Type B pancreatic cell (in vitro differentiated cells): Measurements from ENCODE around the gene PCDHGB2. TPM values are rescaled to one million over a fixed set of nuclear protein-coding genes. Genes with fewer than 3 reads are reported as not detected.

ENCODE experiments used
- total RNA-seq: library from RNA; stranded (reverse); gene quantifications from 2 replicates; pipeline ENCODE4 v1.2.1, GENCODE V29; 2021; ENCODE audit warnings: low replicate concordance

PCDHGB2 gene
- total RNA-seq, 1 donor from 2014 or later = 0.94 TPM

Other genes starting within 250 kb of the PCDHGB2 start
- 1.3 and 2.7 TPM in 2 replicates for gene PCDHB4, start 238.2 kb upstream of the PCDHGB2 start, total RNA-seq
- gene PCDHB5, start 224.8 kb upstream of the PCDHGB2 start, total RNA-seq = 7.3 and 28.8 TPM in 2 replicates
- gene PCDHB6, start 209.9 kb upstream of the PCDHGB2 start, total RNA-seq = 0.80 and 0.95 TPM in 2 replicates
- 0.29 and 0.63 TPM in 2 replicates for gene PCDHB7, start 187.3 kb upstream of the PCDHGB2 start, total RNA-seq
- gene PCDHB8, start 182.2 kb upstream of the PCDHGB2 start, total RNA-seq = 0.99 and 3.9 TPM in 2 replicates
- 3.1 and 6.9 TPM in 2 replicates for gene PCDHB16, start 177.6 kb upstream of the PCDHGB2 start, total RNA-seq
- 2.2 and 2.8 TPM in 2 replicates for gene PCDHB9, start 172.8 kb upstream of the PCDHGB2 start, total RNA-seq
- 2.1 and 3.2 TPM in 2 replicates for gene PCDHB10, start 167.6 kb upstream of the PCDHGB2 start, total RNA-seq
- gene PCDHB11, start 160.4 kb upstream of the PCDHGB2 start, total RNA-seq = 2.0 and 3.3 TPM in 2 replicates
- 1.4 and 2.3 TPM in 2 replicates for gene PCDHB12, start 151.3 kb upstream of the PCDHGB2 start, total RNA-seq
- 2.3 and 4.7 TPM in 2 replicates for gene PCDHB13, start 146.1 kb upstream of the PCDHGB2 start, total RNA-seq
- 3.1 and 3.7 TPM in 2 replicates for gene PCDHB14, start 136.7 kb upstream of the PCDHGB2 start, total RNA-seq
- gene PCDHB15, start 114.6 kb upstream of the PCDHGB2 start, total RNA-seq = 3.3 and 3.8 TPM in 2 replicates
- gene SLC25A2, start 55.9 kb upstream of the PCDHGB2 start, total RNA-seq = 0.45 and 0.92 TPM in 2 replicates
- 87.0 and 92.0 TPM in 2 replicates for gene TAF7, start 39.2 kb upstream of the PCDHGB2 start, total RNA-seq
- gene PCDHGA1, start 29.5 kb upstream of the PCDHGB2 start, total RNA-seq = 0.31 and 0.74 TPM in 2 replicates
- gene PCDHGA2, start 21.2 kb upstream of the PCDHGB2 start, total RNA-seq = 0.17 and 0.69 TPM in 2 replicates
- 0.27 and 2.3 TPM in 2 replicates for gene PCDHGA3, start 16.2 kb upstream of the PCDHGB2 start, total RNA-seq
- 1.1 and 1.8 TPM in 2 replicates for gene PCDHGB1, start 9.9 kb upstream of the PCDHGB2 start, total RNA-seq
- 0.75 and 1.5 TPM in 2 replicates for gene PCDHGA4, start 5.0 kb upstream of the PCDHGB2 start, total RNA-seq
- 0.39 and 0.88 TPM in 2 replicates for gene PCDHGA5, start 4.2 kb downstream of the PCDHGB2 start, total RNA-seq
- 0.39 and 1.2 TPM in 2 replicates for gene PCDHGB3, start 10.2 kb downstream of the PCDHGB2 start, total RNA-seq
- 0.41 and 0.86 TPM in 2 replicates for gene PCDHGA6, start 13.9 kb downstream of the PCDHGB2 start, total RNA-seq
- 0.31 and 0.40 TPM in 2 replicates for gene PCDHGA7, start 22.7 kb downstream of the PCDHGB2 start, total RNA-seq
- gene PCDHGB4, start 27.7 kb downstream of the PCDHGB2 start, total RNA-seq = 13.0 and 15.6 TPM in 2 replicates
- gene PCDHGA8, start 32.6 kb downstream of the PCDHGB2 start, total RNA-seq = 1.3 and 2.1 TPM in 2 replicates
- gene PCDHGB5, start 38.0 kb downstream of the PCDHGB2 start, total RNA-seq = 2.6 and 8.1 TPM in 2 replicates
- gene PCDHGA9, start 42.8 kb downstream of the PCDHGB2 start, total RNA-seq = 0.97 and 2.2 TPM in 2 replicates
- 4.9 and 39.4 TPM in 2 replicates for gene PCDHGB6, start 48.0 kb downstream of the PCDHGB2 start, total RNA-seq
- 9.8 and 18.5 TPM in 2 replicates for gene PCDHGA10, start 53.0 kb downstream of the PCDHGB2 start, total RNA-seq
- 4.4 and 8.5 TPM in 2 replicates for gene PCDHGB7, start 57.7 kb downstream of the PCDHGB2 start, total RNA-seq
- 2.6 TPM in 2 replicates for gene PCDHGA11, start 61.1 kb downstream of the PCDHGB2 start, total RNA-seq
- 1.2 and 1.7 TPM in 2 replicates for gene PCDHGA12, start 70.5 kb downstream of the PCDHGB2 start, total RNA-seq
- gene PCDHGC3, start 116.0 kb downstream of the PCDHGB2 start, total RNA-seq = 11.0 and 60.3 TPM in 2 replicates
- gene PCDHGC4, start 125.0 kb downstream of the PCDHGB2 start, total RNA-seq = 0.38 and 4.0 TPM in 2 replicates
- 0.45 and 1.9 TPM in 2 replicates for gene PCDHGC5, start 129.1 kb downstream of the PCDHGB2 start, total RNA-seq